ENCODE measurements around the gene FAM222B.
"Not testable (repeated sequence)": the region's sequence is repeated elsewhere in the genome, so short reads cannot be mapped to it uniquely, and the experiment has no call there.

Gene FAM222B, protein sequence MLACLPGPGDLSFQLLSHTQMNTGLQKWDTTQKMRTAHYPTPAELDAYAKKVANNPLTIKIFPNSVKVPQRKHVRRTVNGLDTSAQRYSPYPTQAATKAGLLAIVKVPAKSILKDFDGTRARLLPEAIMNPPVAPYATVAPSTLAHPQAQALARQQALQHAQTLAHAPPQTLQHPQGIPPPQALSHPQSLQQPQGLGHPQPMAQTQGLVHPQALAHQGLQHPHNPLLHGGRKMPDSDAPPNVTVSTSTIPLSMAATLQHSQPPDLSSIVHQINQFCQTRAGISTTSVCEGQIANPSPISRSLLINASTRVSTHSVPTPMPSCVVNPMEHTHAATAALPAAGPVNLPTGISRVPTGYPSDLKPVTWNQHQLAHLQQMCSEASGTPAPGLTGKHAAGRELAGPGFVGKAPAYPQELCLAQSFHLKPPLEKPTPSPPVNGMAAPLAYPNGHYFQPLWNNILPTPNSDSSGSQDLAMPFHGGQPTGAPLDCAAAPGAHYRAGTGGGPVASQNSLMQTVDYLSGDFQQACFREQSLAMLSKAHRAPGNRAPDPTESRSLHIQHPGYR

GRCh38 chr17:28842282-28843012 is at the start of gene FAM222B:
Gene FAM222B, minus strand, starts transcription at chr17:28842790. Its CDS starts 76,123 bp downstream, at chr17:28766667.
- peak; percentile 90 for DNase-seq

GRCh38 chr17:28892024-28892423 is 49.4 kb upstream of the FAM222B start:
- no peak for DNase-seq

GRCh38 chr17:28891201-28891600 is 48.6 kb upstream of the FAM222B start:
- DNase-seq = no peak

DNA sequence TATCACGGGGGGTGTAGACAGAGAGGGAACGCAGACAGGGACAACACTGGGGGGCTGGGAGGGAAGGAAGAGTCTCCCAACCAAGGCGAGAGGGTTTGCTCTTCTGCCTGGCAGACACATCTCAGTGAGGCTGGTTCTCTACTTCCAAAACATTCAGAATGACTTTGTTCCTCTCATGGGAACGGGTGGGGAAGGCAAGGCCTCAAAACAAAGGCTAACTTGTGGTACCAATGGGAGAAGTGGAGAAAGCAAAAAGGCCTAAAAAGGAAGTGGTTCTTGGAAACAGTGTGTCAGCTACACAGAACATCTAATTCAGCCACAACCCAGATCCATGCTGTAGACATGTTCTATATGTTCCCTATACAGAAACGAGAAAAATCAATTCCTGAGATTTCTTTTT is 47.4 kb upstream of the FAM222B start:
- no peak for DNase-seq

DNA sequence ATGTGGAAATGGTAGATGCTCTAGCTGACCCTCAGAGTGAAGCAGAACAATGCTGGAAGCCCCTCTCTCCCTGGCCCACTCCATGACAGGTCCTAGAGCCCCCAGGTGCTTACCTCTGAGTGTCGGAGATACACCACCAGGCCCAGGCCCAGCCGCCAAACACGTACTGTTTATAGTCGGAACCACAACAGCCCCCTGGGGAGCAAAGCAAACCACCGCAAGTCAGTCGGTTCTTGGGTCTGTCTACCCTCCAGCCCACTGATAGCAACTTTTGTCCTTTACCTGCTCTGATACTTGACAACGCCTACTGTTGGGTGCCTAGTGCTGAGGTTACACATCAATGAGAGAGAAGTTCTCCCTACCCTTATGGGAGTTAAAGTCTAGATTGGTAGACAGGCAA is 46.2 kb upstream of the FAM222B start:
- no peak for DNase-seq

GRCh38 chr17:28887871-28888471 is 45.4 kb upstream of the FAM222B start:
- DNase-seq = no peak

DNA sequence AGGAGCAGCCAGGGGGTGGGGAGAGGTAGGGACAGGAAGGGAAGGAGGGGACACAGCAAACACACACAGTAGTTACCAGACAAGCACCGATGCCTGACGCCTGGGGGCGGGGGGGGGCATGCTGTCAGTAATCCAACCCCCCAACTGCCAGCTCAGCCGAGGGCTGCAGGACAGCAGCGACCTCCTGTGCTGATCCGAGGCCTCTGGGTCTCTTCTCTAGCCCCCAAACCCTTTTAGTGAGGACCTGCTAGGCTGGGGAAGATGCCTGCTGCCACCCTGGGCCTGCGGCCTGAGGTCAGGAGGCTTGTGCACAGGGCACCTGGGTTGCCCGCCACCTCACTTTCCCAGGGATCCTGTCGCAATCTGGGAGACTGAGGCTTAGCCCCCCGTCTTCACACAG is 43.4 kb upstream of the FAM222B start:
- DNase-seq = no peak

DNA sequence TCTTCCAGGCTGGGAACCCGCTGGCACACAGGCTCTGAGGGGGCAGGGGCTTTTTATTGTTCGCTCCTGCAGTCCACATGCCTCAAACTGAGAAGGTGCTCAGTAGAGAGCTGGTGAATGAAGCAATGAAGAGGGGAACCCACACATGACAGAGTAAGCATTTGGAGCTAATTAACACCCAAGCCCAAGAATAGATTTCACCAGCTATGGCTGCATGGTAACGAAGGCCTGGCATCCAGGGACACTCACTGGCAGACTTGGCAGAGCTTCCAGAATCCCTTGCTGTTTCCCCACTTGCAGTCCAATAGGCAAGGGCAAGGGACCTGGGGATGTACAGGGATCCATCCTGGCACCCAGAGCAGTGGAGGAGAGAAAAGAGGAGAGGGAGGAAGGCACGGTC is 42.8 kb upstream of the FAM222B start:
- no peak for DNase-seq

DNA sequence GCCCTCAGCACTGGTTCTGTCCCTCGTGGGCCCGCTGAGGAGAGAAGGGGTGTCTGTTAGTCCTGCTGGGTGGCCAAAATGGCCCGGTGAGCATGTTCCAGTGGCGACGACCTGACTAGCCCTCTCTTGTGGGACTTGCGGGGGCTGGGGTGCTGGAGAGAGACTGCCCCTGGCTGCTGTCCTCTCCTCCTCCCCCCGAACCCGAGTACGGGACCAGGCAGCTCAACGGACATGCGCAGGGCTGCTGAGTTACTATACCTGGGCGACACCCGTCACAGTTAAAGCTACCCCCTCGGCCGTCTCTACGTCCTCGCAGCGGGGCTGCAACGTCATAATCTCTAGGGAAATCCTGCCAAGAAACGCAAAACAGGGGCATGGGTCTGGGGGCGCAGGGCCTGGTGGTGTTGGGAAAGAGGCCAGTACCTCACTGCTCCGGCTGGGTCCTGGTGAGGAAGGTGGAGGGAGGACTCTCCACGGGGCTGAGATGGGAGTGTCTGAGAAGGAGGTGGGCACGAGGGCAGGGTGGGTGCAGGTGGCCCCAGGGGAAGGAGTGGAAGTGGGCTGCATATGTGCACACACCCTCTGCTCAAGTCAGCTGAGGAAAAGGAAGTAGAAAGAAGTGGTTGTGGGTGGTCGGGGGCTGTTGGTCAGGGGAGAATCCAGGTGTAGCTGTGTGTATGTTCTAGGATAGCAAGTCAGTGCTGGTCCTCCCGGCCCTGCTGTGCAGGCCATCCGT is 41.5 kb upstream of the FAM222B start:
- no peak for DNase-seq

GRCh38 chr17:28882154-28882895 is 39.7 kb upstream of the FAM222B start:
- DNase-seq = no peak

DNA sequence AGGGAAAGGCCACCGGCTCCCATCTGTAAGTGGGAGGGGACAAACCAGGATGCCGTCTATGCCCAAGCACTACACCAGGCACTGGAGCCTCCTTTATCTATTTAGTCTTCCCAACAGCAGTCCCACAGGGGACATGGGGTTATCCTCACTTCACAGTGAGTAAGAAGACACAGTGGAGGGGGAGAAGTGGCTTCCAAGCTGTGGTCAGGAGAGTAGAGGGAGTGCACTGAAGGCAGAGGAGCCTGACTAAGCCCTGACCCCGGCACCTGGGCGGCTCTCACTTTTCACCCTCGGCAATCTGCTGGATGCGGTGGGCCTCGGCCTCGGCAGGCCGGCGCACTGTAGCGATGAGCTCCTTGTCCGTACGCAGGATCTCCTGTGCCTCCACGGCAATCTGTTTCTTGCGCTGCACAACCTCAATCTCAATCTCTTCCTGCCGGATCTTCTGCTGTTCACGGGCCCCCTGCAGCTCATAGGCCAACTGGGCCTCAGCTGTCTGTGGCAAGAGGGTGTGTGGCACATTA is 39.0 kb upstream of the FAM222B start:
- DNase-seq = no peak

- DNase-seq = no peak
Observed at GRCh38 chr17:28880572-28880945, 38.0 kb upstream of the FAM222B start.

DNA sequence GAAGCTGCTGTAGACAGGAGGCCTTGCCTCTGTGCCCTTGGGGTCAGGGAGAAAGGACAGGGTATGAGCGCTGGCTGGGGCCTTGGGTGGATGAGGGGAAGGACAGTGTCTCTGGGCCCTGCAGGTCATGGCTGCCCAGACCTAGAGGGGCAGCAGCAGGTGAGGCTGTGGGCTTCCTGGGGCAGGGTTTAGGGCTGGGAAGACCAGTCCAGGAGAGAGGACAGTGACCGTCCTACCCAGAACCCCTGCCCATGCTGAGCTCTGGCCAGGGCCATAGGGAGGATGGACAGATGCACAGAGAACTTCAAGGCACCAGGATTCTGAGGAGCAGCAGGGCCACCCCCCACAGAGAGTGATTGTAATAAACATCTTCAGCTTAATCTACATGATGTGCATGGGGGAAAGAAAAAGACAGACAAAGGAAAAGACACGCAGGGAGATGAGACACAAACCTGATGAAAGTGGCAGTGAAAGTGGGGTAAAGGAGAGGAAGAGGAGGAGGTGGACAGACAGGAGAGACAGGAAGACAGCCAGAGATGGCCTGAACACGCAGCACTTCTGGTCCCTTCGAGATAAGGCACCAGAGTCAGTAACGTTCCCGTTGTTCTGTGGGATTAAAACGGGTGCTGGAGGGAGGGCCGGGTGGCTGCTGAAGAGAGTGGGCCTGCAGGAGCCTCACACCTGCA is 37.4 kb upstream of the FAM222B start:
- no peak for DNase-seq

GRCh38 chr17:28878981-28879380 is 36.4 kb upstream of the FAM222B start:
- no peak for DNase-seq

GRCh38 chr17:28878158-28878910 is 35.7 kb upstream of the FAM222B start:
- DNase-seq = no peak

DNA sequence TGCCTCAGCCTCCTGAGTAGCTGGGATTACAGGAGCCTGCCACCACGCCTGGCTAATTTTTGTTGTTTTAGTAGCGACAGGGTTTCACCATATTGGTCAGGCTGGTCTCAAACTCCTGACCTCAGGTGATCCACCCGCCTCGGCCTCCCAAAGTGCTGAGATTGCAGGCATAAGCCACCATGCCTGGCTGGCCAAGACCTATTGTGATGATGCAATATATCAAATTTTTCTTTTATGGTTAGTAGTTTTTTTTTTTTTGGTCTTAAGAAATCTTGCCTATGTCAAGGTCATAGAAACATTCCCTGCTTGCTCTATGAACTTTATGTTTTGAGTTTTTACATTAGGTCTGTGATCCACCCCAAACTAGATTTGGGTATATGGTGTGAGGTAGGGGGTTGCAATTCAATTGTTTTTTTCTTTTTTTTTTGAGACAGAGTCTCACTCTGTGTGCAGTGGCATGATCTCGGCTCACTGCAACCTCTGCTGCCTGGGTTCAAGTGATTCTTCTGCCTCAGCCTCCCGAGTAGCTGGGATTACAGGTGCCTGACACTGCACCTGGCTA is 34.6 kb upstream of the FAM222B start:
- DNase-seq = not testable (repeated sequence)

- DNase-seq = no peak
Observed at GRCh38 chr17:28875848-28876550, 33.4 kb upstream of the FAM222B start.

GRCh38 chr17:28874750-28875149 is 32.2 kb upstream of the FAM222B start:
- no peak for DNase-seq

DNA sequence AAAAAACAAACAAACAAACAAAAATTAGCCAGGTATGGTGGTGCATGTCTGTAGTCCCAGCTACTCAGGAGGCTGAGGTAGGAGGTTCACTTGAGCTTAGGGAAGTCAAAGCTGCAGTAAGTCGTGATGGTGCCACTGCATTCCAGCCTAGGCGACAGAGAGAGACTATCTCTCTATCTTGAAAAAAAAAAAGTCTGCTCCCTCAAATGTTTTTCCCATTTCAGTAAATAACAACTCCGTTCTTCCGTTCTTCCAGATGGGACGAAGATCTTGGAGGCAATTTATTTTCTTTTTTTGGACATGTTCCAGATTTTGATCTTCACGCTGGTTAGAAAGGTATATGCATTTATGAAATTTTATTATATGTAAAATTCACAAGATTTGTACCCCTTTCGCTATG is 31.2 kb upstream of the FAM222B start:
- DNase-seq = no peak

Measured in stimulated activated CD4-positive, alpha-beta T cell treated with anti-CD3 and anti-CD28 coated beads, Interleukin-1b, Interleukin-23, amount 100 ng/mL, for 48 hours (primary cell).